ENCODE results near the gene LZTFL1. TPM values are rescaled to one million over a fixed set of nuclear protein-coding genes. Genes with fewer than 3 reads are reported as not detected.

LZTFL1 gene
- polyA plus RNA-seq, 1 experiment = 32.4 TPM

DNA sequence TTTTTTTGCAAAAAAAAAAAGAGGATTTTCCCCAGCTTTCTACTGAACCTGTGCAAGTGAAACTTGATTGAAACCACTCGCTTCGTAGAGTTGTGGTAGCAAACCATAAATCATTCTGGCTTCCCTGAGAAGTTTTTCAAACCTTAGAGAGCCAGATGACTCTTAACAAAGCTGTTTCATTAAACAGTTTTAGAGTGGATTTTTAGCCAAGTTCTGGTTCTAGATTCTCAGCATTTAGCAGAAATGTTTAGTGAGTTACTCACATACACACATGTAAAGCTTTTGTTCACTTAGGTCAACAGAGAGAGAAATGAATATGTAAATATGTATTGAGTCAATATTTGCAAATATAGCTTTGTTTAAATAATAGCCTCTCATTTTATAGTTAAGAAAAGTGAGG is 26.3 kb upstream of the LZTFL1 start:
- Histone ChIP-seq H3K27me3 (ENCODE audit: control insufficient read depth, insufficient read depth, low read length) (peaks cover 39% of the 10 kb centered on the region), H3K27ac (ENCODE audit: low read depth, low read length) (no peak overlapping the region), H3K4me3 (ENCODE audit: low read depth, low read length) (no peak overlapping the region), H3K9me3 (ENCODE audit: control insufficient read depth, insufficient read depth, low read length) (peaks cover 3% of the 10 kb centered on the region; the same call in 1 of the 2 replicates)
- no peak for DNase-seq (ENCODE audit: low read depth, low spot score)
- POLR2A ChIA-PET = no interaction called here
- CTCF ChIA-PET = interaction anchor here (1.1 kb wide), 1 partner anchor 210 kb away, joined by 4 read pairs; no protein-coding TSS in a partner anchor
- TF ChIP-seq, protein P1, sequence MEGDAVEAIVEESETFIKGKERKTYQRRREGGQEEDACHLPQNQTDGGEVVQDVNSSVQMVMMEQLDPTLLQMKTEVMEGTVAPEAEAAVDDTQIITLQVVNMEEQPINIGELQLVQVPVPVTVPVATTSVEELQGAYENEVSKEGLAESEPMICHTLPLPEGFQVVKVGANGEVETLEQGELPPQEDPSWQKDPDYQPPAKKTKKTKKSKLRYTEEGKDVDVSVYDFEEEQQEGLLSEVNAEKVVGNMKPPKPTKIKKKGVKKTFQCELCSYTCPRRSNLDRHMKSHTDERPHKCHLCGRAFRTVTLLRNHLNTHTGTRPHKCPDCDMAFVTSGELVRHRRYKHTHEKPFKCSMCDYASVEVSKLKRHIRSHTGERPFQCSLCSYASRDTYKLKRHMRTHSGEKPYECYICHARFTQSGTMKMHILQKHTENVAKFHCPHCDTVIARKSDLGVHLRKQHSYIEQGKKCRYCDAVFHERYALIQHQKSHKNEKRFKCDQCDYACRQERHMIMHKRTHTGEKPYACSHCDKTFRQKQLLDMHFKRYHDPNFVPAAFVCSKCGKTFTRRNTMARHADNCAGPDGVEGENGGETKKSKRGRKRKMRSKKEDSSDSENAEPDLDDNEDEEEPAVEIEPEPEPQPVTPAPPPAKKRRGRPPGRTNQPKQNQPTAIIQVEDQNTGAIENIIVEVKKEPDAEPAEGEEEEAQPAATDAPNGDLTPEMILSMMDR (IDR thresholded peaks at IDR 0.05; ENCODE audit: low read depth, low read length) = no peak

DNA sequence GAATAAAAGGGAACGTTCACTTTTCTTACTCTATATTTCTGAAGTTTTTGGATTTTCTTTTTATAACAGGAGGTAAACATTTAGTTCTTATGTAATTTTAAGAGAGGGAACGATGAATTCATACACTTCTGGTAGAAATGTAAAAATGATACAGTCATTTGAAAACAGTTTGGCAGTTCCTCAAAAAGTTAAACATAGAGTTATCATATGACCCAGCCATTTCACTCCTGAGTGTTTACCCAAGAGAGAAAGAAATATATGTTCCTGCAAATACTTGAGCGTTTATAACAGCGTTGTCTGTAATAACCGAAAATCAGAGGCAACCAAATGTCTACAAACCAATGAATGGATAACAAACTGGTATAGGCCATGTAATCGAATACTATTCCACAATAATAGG is 23.6 kb upstream of the LZTFL1 start:
- Histone ChIP-seq H3K9me3 (ENCODE audit: control insufficient read depth, insufficient read depth, low read length) (peaks cover 3% of the 10 kb centered on the region; the same call in 1 of the 2 replicates), H3K27me3 (ENCODE audit: control insufficient read depth, insufficient read depth, low read length) (peaks cover 41% of the 10 kb centered on the region), H3K27ac (ENCODE audit: low read depth, low read length) (no peak overlapping the region), H3K4me3 (ENCODE audit: low read depth, low read length) (no peak overlapping the region)
- POLR2A ChIA-PET = no interaction called here
- CTCF ChIA-PET = interaction anchor here (1.3 kb wide), 1 partner anchor 63 kb away, joined by 3 read pairs; no protein-coding TSS in a partner anchor
- TF ChIP-seq, protein P1 (IDR thresholded peaks at IDR 0.05; ENCODE audit: low read depth, low read length) = no peak
- no peak for DNase-seq (ENCODE audit: low read depth, low spot score)

DNA sequence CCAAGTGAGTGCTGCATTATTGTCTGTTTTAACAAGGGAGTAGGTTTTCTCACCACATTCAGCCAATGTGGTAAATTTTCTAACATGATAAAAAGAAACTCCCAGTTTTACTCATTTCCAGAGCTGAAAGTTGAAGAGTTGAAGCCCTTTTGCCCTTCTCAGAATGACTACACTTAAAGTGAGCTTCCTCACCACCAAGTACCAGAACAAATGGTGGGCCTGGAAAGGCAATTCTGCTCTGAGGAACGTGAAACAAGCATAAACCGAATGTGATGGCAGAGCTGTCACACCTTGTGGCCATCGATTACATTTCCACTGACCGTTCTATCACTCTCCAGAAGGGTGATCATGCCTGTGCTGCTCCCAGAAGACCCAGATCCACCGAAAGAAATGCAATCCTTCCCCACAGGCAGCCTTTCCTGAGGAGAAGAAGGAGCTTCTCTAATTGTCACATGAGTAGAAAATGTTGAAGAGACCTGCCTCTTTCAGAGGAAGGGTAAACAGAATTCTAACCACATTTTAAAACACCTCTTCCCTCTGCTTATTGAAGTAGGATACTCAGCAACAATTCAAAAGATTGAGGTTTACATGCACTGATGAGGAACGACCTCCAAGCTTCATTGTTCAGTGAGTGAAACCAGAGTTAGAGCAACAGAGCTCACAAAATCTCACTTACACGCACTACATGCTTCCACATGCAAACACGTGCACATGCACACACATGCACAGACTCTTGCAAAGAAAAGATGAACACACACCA is 23.0 kb upstream of the LZTFL1 start:
- H3K27me3 ChIP-seq (ENCODE audit: control insufficient read depth, insufficient read depth, low read length) = peaks cover 39% of the 10 kb centered on the region
- DNase-seq (ENCODE audit: low read depth, low spot score) = no peak
- ChIA-PET CTCF (interaction anchor here (1.3 kb wide), 1 partner anchor 63 kb away, joined by 3 read pairs; no protein-coding TSS in a partner anchor), POLR2A (no interaction called here)
- no peak overlapping the region for H3K27ac ChIP-seq (ENCODE audit: low read depth, low read length)
- no peak overlapping the region for H3K4me3 ChIP-seq (ENCODE audit: low read depth, low read length)
- peaks cover 3% of the 10 kb centered on the region; the same call in 1 of the 2 replicates for H3K9me3 ChIP-seq (ENCODE audit: control insufficient read depth, insufficient read depth, low read length)
- TF ChIP-seq, protein P1 (IDR thresholded peaks at IDR 0.05; ENCODE audit: low read depth, low read length) = no peak

DNA sequence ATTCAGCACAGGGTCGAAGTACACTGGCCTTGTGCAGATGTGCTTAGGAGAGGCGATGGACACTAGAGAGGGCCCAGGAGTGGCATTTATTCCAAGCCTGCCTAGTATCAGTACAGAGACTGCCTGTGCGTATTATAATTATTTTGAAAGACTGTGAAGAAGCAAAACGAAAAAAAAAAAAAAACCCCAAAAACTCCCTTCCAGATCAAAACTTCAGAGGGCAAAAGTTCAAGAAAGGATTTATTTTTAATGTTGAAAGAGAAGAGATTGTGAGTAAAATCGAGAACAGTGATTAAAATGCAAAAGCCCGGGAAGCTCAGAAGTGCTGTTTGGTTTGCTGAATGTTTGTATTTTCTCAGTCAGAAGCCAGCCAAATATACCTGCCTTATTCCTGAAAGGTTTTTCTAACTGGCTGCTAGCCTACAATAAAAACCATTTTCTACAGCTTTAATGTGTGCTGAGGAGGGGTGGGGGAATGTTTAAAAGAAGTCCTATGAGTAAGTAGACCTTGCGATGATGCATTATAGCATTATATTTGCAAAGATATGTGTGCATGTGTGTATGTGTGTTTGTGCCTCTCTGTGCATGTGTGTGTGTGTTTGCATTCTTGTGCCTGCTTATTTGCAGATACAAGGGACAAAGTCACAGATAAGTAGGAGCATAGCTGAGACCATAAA is 19.3 kb upstream of the LZTFL1 start:
- ChIA-PET POLR2A (no interaction called here), CTCF (interaction anchor here (1.0 kb wide), 1 partner anchor 218 kb away, joined by 5 read pairs; no protein-coding TSS in a partner anchor)
- Histone ChIP-seq H3K9me3 (ENCODE audit: control insufficient read depth, insufficient read depth, low read length) (peaks cover 3% of the 10 kb centered on the region; the same call in 1 of the 2 replicates), H3K27me3 (ENCODE audit: control insufficient read depth, insufficient read depth, low read length) (peaks cover 35% of the 10 kb centered on the region), H3K4me3 (ENCODE audit: low read depth, low read length) (no peak overlapping the region), H3K27ac (ENCODE audit: low read depth, low read length) (no peak overlapping the region)
- DNase-seq (ENCODE audit: low read depth, low spot score) = no peak
- TF ChIP-seq, protein P1 (IDR thresholded peaks at IDR 0.05; ENCODE audit: low read depth, low read length) = no peak

DNA sequence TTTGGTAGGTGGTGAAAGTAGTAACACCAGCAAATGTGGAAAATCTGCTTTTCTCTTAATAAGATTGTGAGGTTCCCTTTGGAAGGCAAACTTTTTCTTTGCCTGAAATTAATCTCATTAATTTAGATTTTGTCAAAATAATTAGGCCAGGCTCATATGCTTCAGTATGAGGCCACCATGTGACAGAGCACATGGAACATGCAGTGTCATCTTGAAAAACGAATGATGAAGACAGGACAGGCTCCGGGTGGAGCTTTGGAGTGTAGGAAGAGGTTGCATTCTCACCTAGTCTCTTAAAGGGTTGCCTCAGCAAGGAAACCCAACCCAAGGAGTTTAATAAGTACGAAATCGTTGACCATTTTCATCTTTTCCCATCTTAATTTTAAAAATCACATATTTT is 18.6 kb upstream of the LZTFL1 start:
- TF ChIP-seq, protein P1 (IDR thresholded peaks at IDR 0.05; ENCODE audit: low read depth, low read length) = no peak
- no peak overlapping the region for H3K27ac ChIP-seq (ENCODE audit: low read depth, low read length)
- POLR2A ChIA-PET = no interaction called here
- peaks cover 3% of the 10 kb centered on the region; the same call in 1 of the 2 replicates for H3K9me3 ChIP-seq (ENCODE audit: control insufficient read depth, insufficient read depth, low read length)
- peaks cover 33% of the 10 kb centered on the region for H3K27me3 ChIP-seq (ENCODE audit: control insufficient read depth, insufficient read depth, low read length)
- CTCF ChIA-PET = no interaction called here
- no peak overlapping the region for H3K4me3 ChIP-seq (ENCODE audit: low read depth, low read length)
- DNase-seq (ENCODE audit: low read depth, low spot score) = no peak

All from AG04450 (cell line).